IMR-90 (cell line): ENCODE data around the gene SF3B3. TPM values are rescaled to one million over a fixed set of nuclear protein-coding genes. Genes with fewer than 3 reads are reported as not detected.

Source experiments
- ATAC-seq: fragments of 200-7000 bp; cut with Tn5 transposase; 2 replicates; pipeline ENCODE4 v1.9.1; 2020; ENCODE audit warnings: low read depth, mild to moderate bottlenecking, moderate library complexity
- BruUV-seq: library from RNA; stranded (reverse); fragments of 400-500 nt; replicated peaks from 2 replicates; lab custom pipeline; 2021; lab: Mats Ljungman, UMichigan
- CTCF ChIA-PET: fragments of 300-600 bp; formaldehyde crosslinking; extraction: SDS; loops from one replicate; lab custom pipeline; 2021; ENCODE audit warnings: antibody characterized with exemption; lab: Yijun Ruan, JAX
- POLR2A ChIA-PET: fragments of 300-600 bp; sonication (Branson Sonifier 250); formaldehyde crosslinking; loops from one replicate; lab custom pipeline; 2022; ENCODE audit warnings: antibody characterized with exemption; ENCODE audit not compliant: unreplicated experiment; lab: Charles Lee
- DNase-seq: peaks from one replicate; pipeline ENCODE4 v3.0.0; 2013
- H2AFZ ChIP-seq: replicated peaks from 2 replicates; pipeline ENCODE3; 2013; ENCODE audit warnings: low read length, mild to moderate bottlenecking; ENCODE audit not compliant: poor library complexity
- H2AK5ac ChIP-seq: 2 replicates; pipeline ENCODE4 v1.6.1; 2013; ENCODE audit warnings: low read depth, low read length, inconsistent platforms
- H2AK9ac ChIP-seq: replicated peaks from 2 replicates; pipeline ENCODE3; 2013; ENCODE audit warnings: mild to moderate bottlenecking, low read depth, low read length, moderate library complexity; ENCODE audit not compliant: poor library complexity
- H2BK120ac ChIP-seq: 2 replicates; pipeline ENCODE4 v1.6.1; 2013; ENCODE audit warnings: low read depth, low read length, inconsistent platforms
- H2BK15ac ChIP-seq: 3 replicates; pipeline ENCODE4 v1.6.1; 2013; ENCODE audit warnings: low read depth, low read length, inconsistent platforms
- H2BK20ac ChIP-seq: 2 replicates; pipeline ENCODE4 v1.6.1; 2013; ENCODE audit warnings: low read depth, mild to moderate bottlenecking, inconsistent platforms, low read length, moderate library complexity
- H2BK5ac ChIP-seq: 2 replicates; pipeline ENCODE4 v1.6.1; 2013; ENCODE audit warnings: mild to moderate bottlenecking, low read depth, low read length, inconsistent platforms; ENCODE audit not compliant: poor library complexity, severe bottlenecking
- H3K14ac ChIP-seq: replicated peaks from 2 replicates; pipeline ENCODE4 v1.6.1; 2013; ENCODE audit warnings: low read depth, low read length, inconsistent platforms
- H3K18ac ChIP-seq: 2 replicates; pipeline ENCODE4 v1.6.1; 2013; ENCODE audit warnings: low read depth, low read length, control low read depth
- H3K23ac ChIP-seq: 2 replicates; pipeline ENCODE4 v1.6.1; 2013; ENCODE audit warnings: low read depth, low read length, inconsistent platforms
- H3K27ac ChIP-seq: 2 replicates; pipeline ENCODE4 v1.5.1; 2013; ENCODE audit warnings: mild to moderate bottlenecking, control low read depth, low read length; ENCODE audit not compliant: insufficient read depth
- H3K27me3 ChIP-seq: 2 replicates; pipeline ENCODE4 v1.6.1; 2013; ENCODE audit warnings: low read length; ENCODE audit not compliant: control insufficient read depth, insufficient read depth
- H3K36me3 ChIP-seq: 2 replicates; pipeline ENCODE4 v1.6.1; 2013; ENCODE audit warnings: low read length, mixed read lengths; ENCODE audit not compliant: control insufficient read depth, insufficient read depth
- H3K4ac ChIP-seq: 2 replicates; pipeline ENCODE4 v1.6.1; 2013; ENCODE audit warnings: low read depth, low read length, inconsistent platforms
- H3K4me1 ChIP-seq: 2 replicates; pipeline ENCODE4 v1.6.1; 2013; ENCODE audit warnings: low read length, mixed read lengths; ENCODE audit not compliant: control insufficient read depth, insufficient read depth
- H3K4me2 ChIP-seq: 2 replicates; pipeline ENCODE4 v1.6.1; 2013; ENCODE audit warnings: low read depth, mild to moderate bottlenecking, control low read depth, low read length, moderate library complexity
- H3K4me3 ChIP-seq: 2 replicates; pipeline ENCODE4 v1.5.1; 2013; ENCODE audit warnings: low read depth, mild to moderate bottlenecking, control low read depth, low read length, moderate library complexity; ENCODE audit not compliant: insufficient read depth
- H3K56ac ChIP-seq: 2 replicates; pipeline ENCODE4 v1.6.1; 2013; ENCODE audit warnings: low read length, inconsistent platforms; ENCODE audit not compliant: insufficient read depth; ENCODE audit errors: extremely low read depth
- H3K79me1 ChIP-seq, 2 experiments: 2 replicates each; pipeline ENCODE4 v1.6.1; 2013; ENCODE audit warnings: low read length in 2 of 2, inconsistent platforms in 1 of 2, low read depth in 1 of 2
- H3K9ac ChIP-seq: 2 replicates; pipeline ENCODE4 v1.6.1; 2013; ENCODE audit warnings: low read depth, low read length, control low read depth
- H3K9me1 ChIP-seq: 2 replicates; pipeline ENCODE4 v1.6.1; 2013; ENCODE audit warnings: low read length, inconsistent platforms; ENCODE audit not compliant: insufficient read depth
- H3K9me3 ChIP-seq: 2 replicates; pipeline ENCODE4 v1.6.1; 2013; ENCODE audit warnings: low read length; ENCODE audit not compliant: control insufficient read depth, insufficient read depth
- H4K20me1 ChIP-seq: 2 replicates; pipeline ENCODE4 v1.6.1; 2013; ENCODE audit warnings: low read length, inconsistent platforms; ENCODE audit not compliant: insufficient read depth
- H4K5ac ChIP-seq: 2 replicates; pipeline ENCODE4 v1.6.1; 2013; ENCODE audit warnings: mild to moderate bottlenecking, low read depth, low read length, control low read depth
- H4K8ac ChIP-seq, 2 experiments: 2 replicates each; pipeline ENCODE4 v1.6.1; 2013; ENCODE audit warnings: low read depth in 2 of 2, low read length in 2 of 2, control low read depth in 1 of 2, inconsistent platforms in 1 of 2
- H4K91ac ChIP-seq: 2 replicates; pipeline ENCODE4 v1.6.1; 2013; ENCODE audit warnings: low read depth, low read length, inconsistent platforms; ENCODE audit not compliant: insufficient read depth
- MAFK ChIP-seq: IDR thresholded peaks from 2 replicates; pipeline ENCODE4 v1.6.1; 2012; ENCODE audit warnings: low read depth, low read length, improper control_type of control experiment
- USF2 ChIP-seq: fragments of 150-350 bp; IDR thresholded peaks from 2 replicates; pipeline ENCODE4 v1.6.1; 2017; ENCODE audit warnings: mild to moderate bottlenecking, antibody characterized with exemption, low read length, low read depth
- WGBS, 2 experiments: methylation state at CpG; one replicate each; pipeline versions ENCODE4 v1.1.5 to v1.1.7; 2013; ENCODE audit warnings: missing lambda C conversion rate in 2 of 2; ENCODE audit not compliant: insufficient read length in 1 of 2; ENCODE audit errors: extremely low coverage in 2 of 2; 5-methylcytosine and 5-hydroxymethylcytosine counted together
- dilution Hi-C: fragments of 300-500 bp; cut with HindIII; formaldehyde crosslinking; loops from one replicate; pipeline ENCODE4 v1.14.3; 2018; ENCODE audit warnings: low sequenced_read_pairs; ENCODE audit not compliant: unreplicated experiment
- in situ Hi-C: fragments of 300-500 bp; cut with MboI; formaldehyde crosslinking; loops from 3 replicates; pipeline ENCODE4 v1.14.3; 2019; ENCODE audit warnings: low sequenced_read_pairs, inconsistent platforms, mixed read lengths
- intact Hi-C: fragments of 100-400 bp; cut with micrococcal nuclease; formaldehyde crosslinking; loops from 2 replicates; pipeline ENCODE4 v1.10.0; 2022
- polyA plus RNA-seq, 3 experiments: library from polyadenylated mRNA; depleted of rRNA; stranded (reverse); fragments of >200 nt; gene quantifications; 2 replicates each; pipeline ENCODE4 v1.2.3, GENCODE V29; 2012; ENCODE audit warnings: low replicate concordance in 1 of 3
- total RNA-seq: library from RNA; depleted of rRNA; stranded (reverse); fragments of >200 nt; gene quantifications from 2 replicates; pipeline ENCODE4 v1.2.3, GENCODE V29; 2012

Gene SF3B3
- total and polyA plus RNA-seq, 2 of the 4 experiments (the other 2 are of a cell fraction) = 97.9 to 134 TPM

- intact Hi-C loops = loop anchor here (5.0 kb wide), 1 partner anchor 100 kb away; no protein-coding TSS in a partner anchor
- H3K36me3 ChIP-seq = peaks cover 59% of the 10 kb centered on the region
- no TSS peak for BruUV-seq
Measured at GRCh38 chr16:70482624-70483023, 41.0 kb upstream of the SF3B3 start.

More at GRCh38 chr16:70482624-70483023, 41.0 kb upstream of the SF3B3 start:
- dilution Hi-C loops (no loop called here), in situ Hi-C loops (no loop called here)
- Histone ChIP-seq H3K27me3 (no peaks in the 10 kb centered on the region), H2BK20ac (no peak overlapping the region), H3K4me3 (no peak overlapping the region), H3K4ac (peak overlapping the region; percentile 17), H2AK9ac (no peak overlapping the region), H2AK5ac (peak overlapping the region; percentile 54), H3K23ac (0 out of 2 replicates have a peak overlapping the region, but pooled peaks have one; percentile 12), H4K8ac (peak overlapping the region in 1 of 2 experiments; percentile 25; a peak in 1 of 4 replicates), H3K79me1 (peaks cover 0 to 4% of the 10 kb centered on the region in 2 experiments; a peak in 1 of 4 replicates), H3K9ac (no peak overlapping the region), H2BK120ac (0 out of 2 replicates have a peak overlapping the region, but pooled peaks have one; percentile 46), H2BK15ac (no peak overlapping the region), H2BK5ac (peak overlapping the region; percentile 79), H3K27ac (peak overlapping the region; percentile 4; the same call in 1 of the 2 replicates), H3K14ac (peak overlapping the region; percentile 57), H3K4me1 (peaks cover 8% of the 10 kb centered on the region), H3K9me1 (peaks cover 20% of the 10 kb centered on the region), H2AFZ (peak overlapping the region; percentile 2), H3K4me2 (no peak overlapping the region), H3K56ac (no peak overlapping the region), H4K91ac (peak overlapping the region; percentile 29; the same call in 1 of the 2 replicates), H3K9me3 (no peaks in the 10 kb centered on the region), H4K5ac (no peak overlapping the region), H3K18ac (no peak overlapping the region), H4K20me1 (no peaks in the 10 kb centered on the region)
- ATAC-seq (peak; percentile 36), DNase-seq (peak; percentile 13)
- POLR2A ChIA-PET = no interaction called here
- whole genome bisulfite sequencing, 2 experiments = 91% methylated on average over 4 of the region's 5 CpGs; no CpG with 5 or more reads in 1 of the 2 experiments
- CTCF ChIA-PET = no interaction called here
- TF ChIP-seq MAFK (no peak), USF2 (peak; percentile 24; the same call in 1 of the 2 replicates)
